LoVo (cell line): ENCODE data around the gene USP33.
"Not testable (repeated sequence)": the region's sequence is repeated elsewhere in the genome, so short reads cannot be mapped to it uniquely, and the experiment has no call there.

Experiments
- DNase-seq: peaks from one replicate; pipeline ENCODE4 v3.0.0-alpha.2; 2016; ENCODE audit warnings: low spot score

USP33 gene

DNA sequence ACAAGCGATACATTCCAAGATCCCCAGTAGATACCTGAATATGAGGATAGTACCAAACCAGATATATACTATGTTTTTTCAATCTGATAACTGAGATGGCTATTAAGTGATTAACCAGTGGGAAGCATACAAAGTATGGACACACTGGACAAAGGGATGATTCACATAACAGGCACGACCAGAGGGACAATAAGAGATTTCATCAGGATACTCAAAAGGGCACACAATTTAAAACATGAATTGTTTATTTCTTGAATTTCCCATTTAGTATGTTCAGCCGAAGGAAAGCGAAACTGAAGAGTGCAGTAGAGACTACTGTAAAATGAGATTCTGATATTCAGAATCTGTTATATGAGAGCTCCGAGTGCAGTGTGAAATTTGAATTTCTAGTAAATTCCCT, 87.8 kb downstream of the USP33 start:
- no peak for DNase-seq

DNA sequence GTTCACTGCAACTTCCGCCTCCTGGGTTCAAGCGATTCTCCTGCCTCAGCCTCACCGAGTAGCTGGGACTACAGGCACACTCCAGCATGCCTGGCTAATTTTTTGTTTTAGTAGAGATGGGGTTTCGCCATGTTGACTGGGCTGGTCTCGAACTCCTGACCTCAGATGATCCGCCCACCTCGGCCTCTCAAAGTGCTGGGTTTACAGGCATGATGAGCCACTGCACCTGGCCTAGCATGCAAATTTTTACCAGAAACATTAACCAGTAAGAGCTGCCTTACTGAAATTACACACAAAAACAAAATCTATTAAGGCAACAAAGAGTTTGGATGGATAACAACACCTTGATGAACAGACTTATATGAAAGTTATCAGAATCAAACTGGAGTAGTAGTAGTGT, 89.3 kb downstream of the USP33 start:
- no peak for DNase-seq

GRCh38 chr1:77668924-77669449, 90.7 kb downstream of the USP33 start:
- DNase-seq, result no peak

- no peak for DNase-seq
Measured at GRCh38 chr1:77664939-77665516, 94.6 kb downstream of the USP33 start.

- no peak for DNase-seq
Measured at GRCh38 chr1:77661696-77662095, 98.0 kb downstream of the USP33 start.

GRCh38 chr1:77659879-77660593, 99.6 kb downstream of the USP33 start:
- no peak for DNase-seq

GRCh38 chr1:77658271-77658670, 101.4 kb downstream of the USP33 start:
- DNase-seq, result no peak

DNA sequence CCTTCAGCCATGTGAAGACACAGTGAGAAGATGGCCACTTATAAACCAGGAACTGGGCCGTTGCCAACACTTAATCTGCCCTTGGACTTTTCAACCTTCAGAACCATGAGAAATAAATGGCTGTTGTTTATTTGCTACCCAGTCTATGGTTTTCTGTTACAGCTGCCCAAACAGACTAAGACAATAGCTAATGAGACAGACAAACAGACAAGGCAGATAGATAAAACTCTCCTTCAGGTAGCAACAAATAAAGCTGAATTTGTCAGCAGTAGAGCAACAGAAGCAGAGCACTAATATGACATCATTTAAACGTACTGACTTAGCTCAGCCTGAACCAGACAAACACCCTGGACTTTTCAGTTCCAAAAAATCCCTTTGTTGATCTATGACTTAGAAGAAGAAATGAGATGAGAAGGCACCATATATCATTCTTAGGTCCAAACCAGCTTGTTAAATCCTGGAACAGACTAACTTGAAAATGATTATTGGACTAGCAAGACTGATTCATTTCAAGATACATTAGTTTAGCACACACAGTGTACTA, 104.1 kb downstream of the USP33 start:
- DNase-seq, result no peak

- DNase-seq, result no peak
Measured at GRCh38 chr1:77652970-77653516, 106.6 kb downstream of the USP33 start.

- DNase-seq, result no peak
Measured at GRCh38 chr1:77652268-77652667, 107.4 kb downstream of the USP33 start.

DNA sequence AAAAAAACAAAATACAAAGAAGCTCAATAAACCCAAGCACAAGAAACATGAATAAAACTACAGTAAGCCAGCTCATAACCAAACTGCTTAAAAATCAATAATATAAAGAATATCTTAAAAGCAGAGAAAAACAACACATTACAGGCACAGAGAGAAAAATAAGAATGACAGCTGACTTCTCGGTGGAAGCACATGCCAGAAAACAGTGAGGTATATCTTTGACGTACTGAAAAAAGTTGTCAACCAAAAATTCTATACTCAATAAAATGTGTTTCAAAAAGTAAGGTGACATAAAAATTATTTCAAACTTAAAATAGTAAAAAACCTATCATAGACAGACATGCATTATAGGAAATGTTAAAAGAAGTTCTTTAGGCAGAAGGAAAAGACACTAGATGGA, 110.5 kb downstream of the USP33 start:
- DNase-seq, result no peak

GRCh38 chr1:77646224-77646623, 113.4 kb downstream of the USP33 start:
- not testable (repeated sequence) for DNase-seq
